AG09319 (cell line): ENCODE data around the gene UBE2V1.

ENCODE experiments used
- DNase-seq: peaks from one replicate; pipeline ENCODE4 v3.0.0-alpha.2; 2010; ENCODE audit warnings: low read depth; ENCODE audit errors: extremely low read depth
- TF ChIP-seq, protein P1 (sequence below): IDR thresholded peaks from 2 replicates; pipeline ENCODE4 v1.5.1; 2011; ENCODE audit warnings: low read depth, mild to moderate bottlenecking, inconsistent platforms, low read length, moderate library complexity

Gene UBE2V1

DNA sequence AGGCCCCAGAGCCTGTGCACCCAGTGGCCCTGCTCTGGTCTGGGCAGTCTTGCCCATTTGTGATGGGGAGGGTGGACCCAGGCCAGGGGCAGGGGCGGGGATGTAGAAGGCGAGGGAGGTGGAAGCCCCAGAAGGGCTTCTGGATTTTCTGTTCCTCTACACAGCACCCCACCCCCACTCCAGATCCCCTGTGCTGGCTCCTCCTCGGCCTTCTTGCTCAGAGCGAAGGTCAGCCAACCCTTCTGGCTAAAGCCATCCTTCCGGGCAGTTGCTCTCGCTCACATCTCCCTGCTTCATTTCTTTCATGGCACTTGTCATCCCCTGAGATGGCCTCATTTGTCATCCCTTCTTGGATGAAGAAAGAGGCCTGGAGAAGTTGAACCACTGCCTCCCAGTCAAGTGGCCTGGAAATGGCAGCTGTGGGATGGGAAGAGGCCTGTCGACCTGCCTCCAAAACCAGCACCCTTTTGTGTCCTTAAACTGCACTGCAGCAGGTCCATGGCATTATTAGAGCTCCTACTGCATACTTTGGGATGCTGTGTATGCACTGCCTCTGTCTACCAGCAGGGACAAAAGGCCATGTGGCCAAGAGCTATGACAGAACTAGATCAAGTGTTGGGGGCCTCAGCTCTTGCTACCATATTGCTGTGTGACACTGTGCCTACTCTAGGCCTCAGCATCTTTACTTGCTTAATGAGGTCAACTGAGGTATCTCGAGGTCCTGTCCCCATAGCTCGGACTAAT is 20.7 kb upstream of the UBE2V1 start:
- TF ChIP-seq, protein P1, sequence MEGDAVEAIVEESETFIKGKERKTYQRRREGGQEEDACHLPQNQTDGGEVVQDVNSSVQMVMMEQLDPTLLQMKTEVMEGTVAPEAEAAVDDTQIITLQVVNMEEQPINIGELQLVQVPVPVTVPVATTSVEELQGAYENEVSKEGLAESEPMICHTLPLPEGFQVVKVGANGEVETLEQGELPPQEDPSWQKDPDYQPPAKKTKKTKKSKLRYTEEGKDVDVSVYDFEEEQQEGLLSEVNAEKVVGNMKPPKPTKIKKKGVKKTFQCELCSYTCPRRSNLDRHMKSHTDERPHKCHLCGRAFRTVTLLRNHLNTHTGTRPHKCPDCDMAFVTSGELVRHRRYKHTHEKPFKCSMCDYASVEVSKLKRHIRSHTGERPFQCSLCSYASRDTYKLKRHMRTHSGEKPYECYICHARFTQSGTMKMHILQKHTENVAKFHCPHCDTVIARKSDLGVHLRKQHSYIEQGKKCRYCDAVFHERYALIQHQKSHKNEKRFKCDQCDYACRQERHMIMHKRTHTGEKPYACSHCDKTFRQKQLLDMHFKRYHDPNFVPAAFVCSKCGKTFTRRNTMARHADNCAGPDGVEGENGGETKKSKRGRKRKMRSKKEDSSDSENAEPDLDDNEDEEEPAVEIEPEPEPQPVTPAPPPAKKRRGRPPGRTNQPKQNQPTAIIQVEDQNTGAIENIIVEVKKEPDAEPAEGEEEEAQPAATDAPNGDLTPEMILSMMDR = no peak
- DNase-seq = no peak

DNA sequence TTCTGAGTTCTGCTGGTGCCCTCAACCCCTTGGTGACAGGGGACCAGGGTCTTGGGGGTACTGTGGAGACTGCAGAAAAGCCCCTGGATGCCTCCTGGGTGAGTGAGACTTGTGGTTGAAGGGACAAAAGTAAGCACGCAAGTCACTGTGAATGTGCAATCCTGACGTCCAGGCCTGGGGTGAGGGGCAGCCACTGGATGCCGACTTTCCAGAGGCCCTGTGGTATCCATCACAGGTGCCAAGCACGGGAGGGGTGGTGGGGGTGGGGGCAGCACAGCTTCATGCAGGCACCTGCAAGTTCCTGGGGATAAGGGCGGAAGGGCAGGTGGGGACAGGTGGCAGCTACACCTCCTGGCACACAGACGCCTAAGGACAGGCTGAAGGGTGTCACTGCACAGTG is 20.1 kb upstream of the UBE2V1 start:
- TF ChIP-seq, protein P1 = no peak
- no peak for DNase-seq

- TF ChIP-seq, protein P1 = no peak
- no peak for DNase-seq
Observed at GRCh38 chr20:50130995-50131394, 18.0 kb upstream of the UBE2V1 start.

GRCh38 chr20:50130356-50130723 is 17.4 kb upstream of the UBE2V1 start:
- no peak for DNase-seq

DNA sequence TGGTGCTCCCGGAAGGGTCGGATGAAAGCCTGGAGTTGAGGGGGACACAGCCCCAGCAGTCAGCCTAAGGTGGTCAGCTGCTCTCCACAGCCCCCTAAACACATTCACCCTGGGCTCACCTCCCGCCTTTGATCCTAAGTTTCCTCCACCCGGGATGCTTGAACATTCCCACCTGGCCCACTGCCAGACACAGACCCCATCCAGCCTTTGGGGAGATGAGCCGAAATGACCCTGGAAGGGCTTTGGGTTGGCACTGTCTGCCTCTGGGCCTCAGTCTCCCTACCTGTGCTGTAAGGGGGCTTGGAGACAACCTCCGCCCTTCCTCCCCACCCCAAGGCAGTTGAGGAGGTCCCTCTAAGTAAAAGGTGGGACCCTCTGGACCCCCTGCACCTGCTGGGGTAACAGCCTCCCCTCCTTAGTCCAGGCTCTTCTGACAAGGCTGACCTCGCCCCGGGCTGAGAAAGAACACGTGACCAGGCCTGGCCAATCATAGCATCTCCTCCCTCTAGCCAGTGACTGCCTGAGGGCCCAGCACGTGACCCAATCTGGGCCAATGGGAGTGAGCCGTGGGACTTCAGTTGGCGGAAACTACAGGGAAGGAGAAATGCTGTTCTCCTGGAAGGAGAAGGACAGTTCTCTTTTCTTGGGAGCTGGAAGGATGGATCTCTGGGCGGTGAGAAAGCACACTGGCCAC is 16.9 kb upstream of the UBE2V1 start:
- DNase-seq = no peak
- TF ChIP-seq, protein P1 = no peak

More at GRCh38 chr20:50130356-50130723, 17.4 kb upstream of the UBE2V1 start:
- TF ChIP-seq, protein P1 = no peak

- TF ChIP-seq, protein P1 = no peak
Observed at GRCh38 chr20:50128520-50128905, 15.6 kb upstream of the UBE2V1 start.

More at GRCh38 chr20:50128520-50128905, 15.6 kb upstream of the UBE2V1 start:
- no peak for DNase-seq
